Muscle of back (tissue), 11 donors: ENCODE data around the gene CAMKK1. TPM values are rescaled to one million over a fixed set of nuclear protein-coding genes. Genes with fewer than 3 reads are reported as not detected.

Experiments
- DNase-seq, 3 donors: peaks; one replicate each; pipeline versions ENCODE4 v3.0.0 to v3.0.0-alpha.2; 2013
- polyA plus RNA-seq, 10 donors: library from polyadenylated mRNA; unstranded; fragments of 120-200 nt; gene quantifications; one replicate each; pipeline ENCODE4 v1.2.1, GENCODE V29; 2013; ENCODE audit not compliant: insufficient read length in 10 of 10

The CAMKK1 gene
- polyA plus RNA-seq, 10 donors, result 5.4 to 7.5 (median 6.7) TPM

- no peak for DNase-seq
Measured at GRCh38 chr17:3812771-3813170, 80.1 kb downstream of the CAMKK1 start.

GRCh38 chr17:3812284-3812683, 80.6 kb downstream of the CAMKK1 start:
- no peak for DNase-seq

Other genes starting within 250 kb of the CAMKK1 start
- 10 to 100 TPM; 39.9 to 87.0 (median 57.2) TPM for gene TAX1BP3, start 224.5 kb downstream of the CAMKK1 start, polyA plus RNA-seq
- 10 to 100 TPM; 25.9 to 46.3 (median 34.4) TPM for gene EMC6, start 224.2 kb downstream of the CAMKK1 start, polyA plus RNA-seq
- gene P2RX5, start 196.9 kb downstream of the CAMKK1 start, polyA plus RNA-seq, result 10 to 100 TPM; 18.0 to 33.5 (median 26.4) TPM
- gene HASPIN, start 169.2 kb downstream of the CAMKK1 start, polyA plus RNA-seq, result 1 to 10 TPM; 4.1 to 7.2 (median 5.7) TPM
- 10 to 100 TPM; 29.4 to 34.8 (median 33.2) TPM for gene ITGAE, start 91.9 kb downstream of the CAMKK1 start, polyA plus RNA-seq
- gene NCBP3, start 46.8 kb downstream of the CAMKK1 start, polyA plus RNA-seq, result 10 to 100 TPM; 44.9 to 85.9 (median 57.3) TPM
- 1 to 10 TPM; 1.6 to 4.5 (median 2.5) TPM for gene P2RX1, start 23.4 kb upstream of the CAMKK1 start, polyA plus RNA-seq
- 1 to 10 TPM; 2.6 to 9.1 (median 4.3) TPM for gene ATP2A3, start 71.4 kb upstream of the CAMKK1 start, polyA plus RNA-seq
- gene ZZEF1, start 250.0 kb upstream of the CAMKK1 start, polyA plus RNA-seq, result 10 to 100 TPM; 15.0 to 24.8 (median 18.2) TPM